AG04449 (cell line): ENCODE results near the gene CATSPERE.

Source experiments
- CTCF ChIA-PET: fragments of 350-600 bp; formaldehyde crosslinking; extraction: SDS; loops from one replicate; lab custom pipeline; 2021; ENCODE audit warnings: antibody characterized with exemption; lab: Yijun Ruan, JAX
- POLR2A ChIA-PET: fragments of 400-600, 350-600 bp; formaldehyde crosslinking; extraction: SDS; loops from one replicate; lab custom pipeline; 2020; ENCODE audit warnings: antibody characterized with exemption, inconsistent platforms; lab: Yijun Ruan, JAX
- DNase-seq: peaks from one replicate; pipeline ENCODE4 v3.0.0-alpha.2; 2010; ENCODE audit warnings: low read depth, low spot score
- H3K4me3 ChIP-seq: 2 replicates; pipeline ENCODE4 v1.5.1; 2011; ENCODE audit warnings: low read depth, mild to moderate bottlenecking, control low read depth, low read length
- TF ChIP-seq, protein P1 (sequence below): IDR thresholded peaks from one replicate; pipeline ENCODE4 v1.5.1; 2011; ENCODE audit warnings: mild to moderate bottlenecking, moderate library complexity, low read length, control low read depth, inconsistent platforms; ENCODE audit not compliant: insufficient read depth; ENCODE audit errors: missing control alignments

CATSPERE gene

DNA sequence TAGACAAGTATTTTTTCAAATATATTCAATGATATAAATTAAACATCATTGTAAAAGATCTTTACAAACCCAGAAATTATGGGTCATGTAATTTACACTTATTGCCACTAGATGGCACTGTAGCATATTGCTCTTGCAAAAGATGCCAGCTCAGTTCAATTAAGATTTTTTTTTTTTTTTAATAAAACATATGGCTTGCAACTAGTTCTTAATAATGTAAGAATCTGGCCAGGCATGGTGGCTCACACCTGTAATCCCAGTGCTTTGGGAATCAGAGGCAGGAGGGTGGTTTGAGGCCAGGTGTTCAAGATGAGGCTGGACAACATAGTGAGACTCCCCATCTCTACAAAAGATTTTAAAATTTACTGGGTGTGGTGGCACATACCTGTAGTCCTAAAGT, 142.4 kb downstream of the CATSPERE start:
- CTCF ChIA-PET, result interaction anchor here (0.8 to 5.5 kb wide), 34 partner anchors 9 to 439 kb away, joined by 3 to 264 read pairs (median 4); partner anchors contain the start of genes COX20 and DESI2

DNA sequence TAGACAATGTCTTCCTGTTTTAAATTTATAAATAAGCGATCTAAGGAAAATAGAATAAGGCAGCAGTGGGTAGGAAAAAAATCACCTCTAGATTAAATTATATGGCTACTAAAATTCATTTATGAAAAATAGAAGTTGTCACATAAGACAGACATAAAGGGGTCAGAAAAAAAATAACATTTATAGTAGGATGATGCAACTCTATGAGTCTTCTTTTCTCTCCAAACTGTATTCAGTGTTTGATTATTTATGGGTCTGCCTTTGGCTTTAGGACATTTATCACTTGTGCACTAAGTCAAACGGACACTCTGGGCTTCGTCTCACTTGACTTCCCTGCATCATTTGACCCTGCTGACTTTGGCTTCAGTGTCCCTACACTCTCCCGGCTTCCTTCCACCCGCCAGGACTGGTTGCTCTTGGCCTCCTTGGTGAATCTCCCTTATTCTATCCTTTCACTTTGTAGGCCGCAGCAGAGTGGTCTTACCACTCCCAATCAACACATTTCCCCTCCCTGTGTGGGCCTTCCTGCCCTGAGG, 144.8 kb downstream of the CATSPERE start:
- DNase-seq, result no peak
- TF ChIP-seq, protein P1, sequence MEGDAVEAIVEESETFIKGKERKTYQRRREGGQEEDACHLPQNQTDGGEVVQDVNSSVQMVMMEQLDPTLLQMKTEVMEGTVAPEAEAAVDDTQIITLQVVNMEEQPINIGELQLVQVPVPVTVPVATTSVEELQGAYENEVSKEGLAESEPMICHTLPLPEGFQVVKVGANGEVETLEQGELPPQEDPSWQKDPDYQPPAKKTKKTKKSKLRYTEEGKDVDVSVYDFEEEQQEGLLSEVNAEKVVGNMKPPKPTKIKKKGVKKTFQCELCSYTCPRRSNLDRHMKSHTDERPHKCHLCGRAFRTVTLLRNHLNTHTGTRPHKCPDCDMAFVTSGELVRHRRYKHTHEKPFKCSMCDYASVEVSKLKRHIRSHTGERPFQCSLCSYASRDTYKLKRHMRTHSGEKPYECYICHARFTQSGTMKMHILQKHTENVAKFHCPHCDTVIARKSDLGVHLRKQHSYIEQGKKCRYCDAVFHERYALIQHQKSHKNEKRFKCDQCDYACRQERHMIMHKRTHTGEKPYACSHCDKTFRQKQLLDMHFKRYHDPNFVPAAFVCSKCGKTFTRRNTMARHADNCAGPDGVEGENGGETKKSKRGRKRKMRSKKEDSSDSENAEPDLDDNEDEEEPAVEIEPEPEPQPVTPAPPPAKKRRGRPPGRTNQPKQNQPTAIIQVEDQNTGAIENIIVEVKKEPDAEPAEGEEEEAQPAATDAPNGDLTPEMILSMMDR, result no peak
- POLR2A ChIA-PET, result no interaction called here
- no peak overlapping the region for H3K4me3 ChIP-seq
- CTCF ChIA-PET, result interaction anchor here (0.8 to 5.5 kb wide), 10 partner anchors 11 to 438 kb away, joined by 3 to 264 read pairs (median 17); partner anchors contain the start of gene COX20

More for the DNA sequence above, 142.4 kb downstream of the CATSPERE start:
- DNase-seq, result no peak
- POLR2A ChIA-PET, result interaction anchor here (0.6 kb wide), 1 partner anchor 61 kb away, joined by 3 read pairs; no protein-coding TSS in a partner anchor
- TF ChIP-seq, protein P1, result peak; percentile 20
- H3K4me3 ChIP-seq, result no peak overlapping the region

DNA sequence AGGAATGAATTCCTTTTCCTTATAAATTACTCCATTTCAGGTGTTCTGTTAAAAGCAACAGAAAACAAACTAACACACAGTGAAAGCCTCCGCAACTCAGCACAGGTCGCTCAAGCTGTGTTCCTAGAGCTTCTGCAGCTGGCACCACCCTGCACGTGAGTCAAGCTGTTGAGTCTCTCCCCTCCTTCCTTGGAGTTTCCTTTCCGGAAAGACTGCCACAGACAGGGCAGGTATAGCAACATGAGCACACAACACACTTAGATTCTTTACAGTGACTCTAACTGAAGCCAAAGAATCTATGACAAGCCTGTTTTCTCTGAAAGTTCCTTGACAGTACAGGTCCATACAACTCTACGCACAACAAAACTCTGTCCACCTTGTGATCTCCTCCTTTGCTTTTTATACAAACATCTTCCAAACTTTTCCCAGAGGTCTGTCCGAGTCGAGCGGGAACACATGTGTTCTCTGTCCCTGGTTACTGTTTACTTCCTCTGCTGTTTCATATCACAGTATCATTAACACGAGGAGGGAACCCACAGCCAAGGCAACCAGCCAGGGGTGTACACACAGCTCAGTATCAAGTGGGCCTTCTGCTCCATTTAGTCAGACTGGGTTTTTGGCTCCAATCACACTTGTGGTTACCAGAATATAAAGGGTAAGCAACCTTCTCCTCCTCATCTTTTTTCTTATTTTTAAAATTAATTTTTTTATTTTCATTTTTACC, 153.2 kb downstream of the CATSPERE start:
- TF ChIP-seq, protein P1, result no peak
- POLR2A ChIA-PET, result interaction anchor here (0.6 kb wide), 1 partner anchor 14 kb away, joined by 3 read pairs; no protein-coding TSS in a partner anchor

DNA sequence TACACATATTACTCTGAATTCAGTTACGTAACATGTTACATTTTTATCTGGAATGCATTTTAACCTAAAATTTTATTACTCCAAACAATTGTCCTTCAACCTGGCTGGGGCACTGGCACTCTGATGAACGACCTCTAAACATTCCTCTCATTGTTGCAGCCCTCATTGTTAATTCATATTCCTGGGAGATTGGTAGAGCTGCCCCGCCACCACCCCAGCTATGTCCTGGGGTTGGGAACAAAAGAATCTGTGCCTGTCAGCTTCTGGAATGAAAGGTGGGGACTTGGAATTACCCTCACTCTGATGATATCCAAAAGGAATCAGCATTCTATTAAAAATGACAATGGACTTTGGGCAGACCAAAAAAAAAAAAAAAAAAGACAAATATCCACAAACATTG, 153.8 kb downstream of the CATSPERE start:
- ChIA-PET CTCF (interaction anchor here (1.3 to 5.8 kb wide), 3 partner anchors 11 to 187 kb away, joined by 3 to 37 read pairs (median 6); no protein-coding TSS in a partner anchor), POLR2A (no interaction called here)
- no peak for DNase-seq
- no peak overlapping the region for H3K4me3 ChIP-seq
- TF ChIP-seq, protein P1, result no peak

More for the DNA sequence above, 153.2 kb downstream of the CATSPERE start:
- no peak overlapping the region for H3K4me3 ChIP-seq
- CTCF ChIA-PET, result interaction anchor here (1.4 to 5.8 kb wide), 2 partner anchors 10 to 183 kb away, joined by 6 to 37 read pairs; no protein-coding TSS in a partner anchor
- no peak for DNase-seq

DNA sequence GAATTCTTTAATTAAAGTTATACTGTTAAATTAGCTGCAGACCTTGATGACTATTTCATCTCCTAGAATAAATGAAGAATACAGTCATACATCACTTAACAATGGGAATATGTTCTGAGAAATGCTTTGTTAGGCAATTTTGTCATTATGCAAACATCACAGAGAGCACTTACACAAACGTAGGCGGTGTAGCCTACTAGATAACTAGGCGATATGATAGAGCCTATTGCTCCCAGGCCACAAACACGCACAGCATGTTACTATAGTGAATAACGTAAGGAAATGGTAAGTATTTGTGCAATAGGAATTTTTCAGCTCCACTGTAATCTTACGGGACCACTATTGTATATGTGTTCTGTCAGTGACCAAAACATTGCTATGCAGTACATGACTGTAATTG, 154.2 kb downstream of the CATSPERE start:
- TF ChIP-seq, protein P1, result no peak

DNA sequence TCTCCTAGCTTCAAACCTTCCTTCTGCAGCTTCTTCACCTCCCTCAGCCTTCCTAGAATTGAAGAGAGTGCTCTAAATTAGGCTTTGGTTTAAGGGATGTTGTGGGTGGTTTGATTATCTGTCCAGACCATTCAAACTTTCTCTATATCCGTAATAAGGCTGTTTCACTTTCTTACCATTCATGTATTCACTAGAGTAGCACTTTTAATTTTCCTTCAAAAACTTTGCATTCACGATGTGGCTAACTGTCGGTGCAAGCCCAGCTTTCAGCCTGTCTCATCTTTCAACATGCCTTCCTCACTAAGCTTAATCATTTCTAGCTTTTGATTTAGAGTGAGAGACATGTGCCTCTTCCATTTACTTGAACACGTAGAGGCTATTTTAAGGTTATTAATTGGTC, 165.6 kb downstream of the CATSPERE start:
- POLR2A ChIA-PET, result no interaction called here
- CTCF ChIA-PET, result interaction anchor here (0.8 kb wide), 1 partner anchor 22 kb away, joined by 3 read pairs; no protein-coding TSS in a partner anchor
- no peak overlapping the region for H3K4me3 ChIP-seq

More for the DNA sequence above, 154.2 kb downstream of the CATSPERE start:
- CTCF ChIA-PET, result interaction anchor here (1.0 to 5.8 kb wide), 3 partner anchors 11 to 186 kb away, joined by 3 to 37 read pairs (median 3); no protein-coding TSS in a partner anchor
- DNase-seq, result no peak
- POLR2A ChIA-PET, result no interaction called here
- no peak overlapping the region for H3K4me3 ChIP-seq

More for the DNA sequence above, 165.6 kb downstream of the CATSPERE start:
- DNase-seq, result no peak
- TF ChIP-seq, protein P1, result no peak
